Esophagus squamous epithelium (tissue), 4 donors: ENCODE data around the gene TUBB2B.

Experiments
- POLR2A ChIP-seq, 4 donors: fragments of 450-650 bp; IDR thresholded peaks; one replicate each; pipeline ENCODE4 v1.6.1; 2017; ENCODE audit warnings: antibody characterized with exemption in 4 of 4, mild to moderate bottlenecking in 4 of 4, moderate library complexity in 3 of 4
- TF ChIP-seq, protein P1 (sequence below), 6 experiments: fragments of 450-650 bp in 4 of 6; fragments of 200-600 bp in 2 of 6; sonication (generic) in 2 of 6; IDR thresholded peaks; one replicate each; pipeline ENCODE4 v1.5.1; 2016 to 2019; ENCODE audit warnings: antibody characterized with exemption in 6 of 6, mild to moderate bottlenecking in 4 of 6, moderate library complexity in 4 of 6

GRCh38 chr6:3205913-3206312 lies 21.5 kb downstream of the TUBB2B start:
- TF ChIP-seq, protein P1, sequence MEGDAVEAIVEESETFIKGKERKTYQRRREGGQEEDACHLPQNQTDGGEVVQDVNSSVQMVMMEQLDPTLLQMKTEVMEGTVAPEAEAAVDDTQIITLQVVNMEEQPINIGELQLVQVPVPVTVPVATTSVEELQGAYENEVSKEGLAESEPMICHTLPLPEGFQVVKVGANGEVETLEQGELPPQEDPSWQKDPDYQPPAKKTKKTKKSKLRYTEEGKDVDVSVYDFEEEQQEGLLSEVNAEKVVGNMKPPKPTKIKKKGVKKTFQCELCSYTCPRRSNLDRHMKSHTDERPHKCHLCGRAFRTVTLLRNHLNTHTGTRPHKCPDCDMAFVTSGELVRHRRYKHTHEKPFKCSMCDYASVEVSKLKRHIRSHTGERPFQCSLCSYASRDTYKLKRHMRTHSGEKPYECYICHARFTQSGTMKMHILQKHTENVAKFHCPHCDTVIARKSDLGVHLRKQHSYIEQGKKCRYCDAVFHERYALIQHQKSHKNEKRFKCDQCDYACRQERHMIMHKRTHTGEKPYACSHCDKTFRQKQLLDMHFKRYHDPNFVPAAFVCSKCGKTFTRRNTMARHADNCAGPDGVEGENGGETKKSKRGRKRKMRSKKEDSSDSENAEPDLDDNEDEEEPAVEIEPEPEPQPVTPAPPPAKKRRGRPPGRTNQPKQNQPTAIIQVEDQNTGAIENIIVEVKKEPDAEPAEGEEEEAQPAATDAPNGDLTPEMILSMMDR (IDR thresholded peaks at IDR 0.05), result no peak
- no peak for TF ChIP-seq POLR2A (IDR thresholded peaks at IDR 0.05)
